K562 (cell line): ENCODE measurements around the gene MYO10.

Experiments
- BRD9 ChIP-seq: fragments of 450-650 bp; IDR thresholded peaks from 2 replicates; pipeline ENCODE4 v1.6.1; 2018; ENCODE audit warnings: low read depth; ENCODE audit not compliant: partially characterized antibody
- ELF4 ChIP-seq: fragments of 450-650 bp; formaldehyde crosslinking; IDR thresholded peaks from 2 replicates; pipeline ENCODE4 v1.4.0; 2022; ENCODE audit warnings: missing genetic modification characterization
- ETV6 ChIP-seq, 3 experiments: fragments of 150-350 bp in 1 of 3; sonication (generic) in 1 of 3; formaldehyde crosslinking in 1 of 3; IDR thresholded peaks; 2 replicates each; pipeline versions ENCODE4 v1.6.1 to v1.8.0; 2014 to 2022; ENCODE audit warnings: borderline replicate concordance in 2 of 3, low read depth in 2 of 3, antibody characterized with exemption in 1 of 3, low read length in 1 of 3, mild to moderate bottlenecking in 1 of 3, missing genetic modification reagents in 1 of 3
- POLR2A ChIP-seq: fragments of 450-650 bp; conservative IDR thresholded peaks from 2 replicates; pipeline ENCODE4 v1.6.1; 2016
- SP1 ChIP-seq: sonication (generic); formaldehyde crosslinking; IDR thresholded peaks from 2 replicates; pipeline ENCODE4 v1.8.1; 2022; ENCODE audit warnings: mild to moderate bottlenecking, missing genetic modification reagents
- STAT5B ChIP-seq: fragments of 250-450 bp; sonication (Bioruptor Pico); IDR thresholded peaks from 2 replicates; pipeline ENCODE4 v1.8.0; 2021; ENCODE audit warnings: mild to moderate bottlenecking, inconsistent platforms
- TAF1 ChIP-seq: IDR thresholded peaks from 2 replicates; pipeline ENCODE4 v1.6.1; 2011; ENCODE audit warnings: mild to moderate bottlenecking, low read length, moderate library complexity; ENCODE audit not compliant: insufficient read depth, control insufficient read depth, severe bottlenecking; ENCODE audit errors: extremely low read depth
- ZNF584 ChIP-seq: fragments of 200-800 bp; sonication (Bioruptor generic); IDR thresholded peaks from 2 replicates; pipeline ENCODE4 v1.6.1; 2016; ENCODE audit warnings: low read depth, mild to moderate bottlenecking, missing genetic modification characterization, missing compliant biosample characterization
- ZNF766 ChIP-seq: fragments of 200-800 bp; sonication (Bioruptor generic); conservative IDR thresholded peaks from 2 replicates; pipeline ENCODE4 v1.6.1; 2016; ENCODE audit warnings: missing genetic modification characterization, missing compliant biosample characterization

DNA sequence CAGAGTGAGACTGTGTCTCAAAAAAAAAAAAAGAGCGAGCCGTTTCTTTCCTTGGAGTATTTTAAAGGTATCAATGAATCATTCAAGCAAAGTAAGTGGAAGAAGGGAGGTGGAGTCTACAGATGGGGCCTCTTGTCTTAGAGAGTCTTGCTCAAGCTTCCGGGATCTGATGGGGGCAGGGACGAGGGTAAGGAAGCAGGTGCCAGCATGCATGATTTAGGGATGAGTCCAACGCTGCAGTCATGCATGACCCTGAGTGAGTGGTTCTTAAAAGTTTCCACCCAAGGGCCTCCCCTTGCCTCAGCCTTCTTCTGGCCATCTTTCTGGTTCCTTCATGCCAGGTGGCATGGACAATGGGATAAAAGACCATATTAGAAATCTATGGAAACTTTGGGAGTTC, 79.6 kb downstream of the MYO10 start:
- TF ChIP-seq STAT5B: no peak
- no peak for TF ChIP-seq ZNF766 (CRISPR knock-in tag)
- TF ChIP-seq ZNF584 (CRISPR knock-in tag): no peak
- no peak for TF ChIP-seq ELF4 (CRISPR knock-in tag)
- no peak for TF ChIP-seq POLR2A
- TF ChIP-seq TAF1: no peak
- TF ChIP-seq SP1 (CRISPR knock-in tag): no peak
- TF ChIP-seq ETV6 (IDR thresholded peaks at IDR 0.05; ENCODE audit: borderline replicate concordance in 1 of 2, low read depth in 2 of 2, low read length in 1 of 2): no peak
- TF ChIP-seq ETV6 (CRISPR knock-in tag; IDR thresholded peaks at IDR 0.05; ENCODE audit: borderline replicate concordance): no peak
- TF ChIP-seq BRD9: no peak
